ENCODE results near the gene EXOC3L2. TPM values are rescaled to one million over a fixed set of nuclear protein-coding genes. Genes with fewer than 3 reads are reported as not detected.
A peak's percentile ranks its signal among the peaks of the same experiment; 100 is the strongest.

The EXOC3L2 gene
- polyA plus RNA-seq, 3 donors = not detected

- H3K36me3 Mint-ChIP-seq = peaks cover 0 to 2% of the 10 kb centered on the region in 2 donors
These were observed 26.8 kb downstream of the EXOC3L2 start for GRCh38 chr19:45218426-45218825.

GRCh38 chr19:45217957-45218334 is 27.3 kb downstream of the EXOC3L2 start:
- intact Hi-C loops (cut with micrococcal nuclease) = no loop called here

More at GRCh38 chr19:45218426-45218825, 26.8 kb downstream of the EXOC3L2 start:
- peaks cover 17 to 33% of the 10 kb centered on the region in 2 donors for H3K27me3 ChIP-seq (ENCODE audit: control insufficient read depth in 2 of 2, insufficient read depth in 2 of 2, low read length in 2 of 2)
- no peaks in the 10 kb centered on the region for H4K20me1 ChIP-seq (ENCODE audit: insufficient read depth, low read length)
- DNase-seq = no peak
- no peak overlapping the region for H3K4me3 ChIP-seq (replicated peaks in 1 of 3; ENCODE audit: low read depth in 2 of 3, low read length in 3 of 3)
- H3K4me2 ChIP-seq (replicated peaks; ENCODE audit: extremely low read depth, low read length, poor library complexity, severe bottlenecking) = no peak overlapping the region
- Mint-ChIP-seq H3K9me3 (peaks cover 0 to 6% (median 2%) of the 10 kb centered on the region in 7 donors), H3K4me3 (peak overlapping the region in 1 of 2 donors; percentile 61), H3K4me1 (peaks cover 10% of the 10 kb centered on the region), H3K27me3 (ENCODE audit: low read depth in 3 of 3) (peaks cover 60 to 67% (median 63%) of the 10 kb centered on the region in 3 donors), H3K27ac (no peak overlapping the region)
- no peak for TF ChIP-seq CTCF (IDR thresholded peaks at IDR 0.05)
- peaks cover 4 to 5% of the 10 kb centered on the region in 2 donors for H3K4me1 ChIP-seq (ENCODE audit: control insufficient read depth in 1 of 2, insufficient read depth in 2 of 2, low read length in 2 of 2)
- H3K9me3 ChIP-seq (replicated peaks in 1 of 2; ENCODE audit: control insufficient read depth in 1 of 2, insufficient read depth in 1 of 2, low read length in 2 of 2) = no peaks in the 10 kb centered on the region
- intact Hi-C loops (cut with micrococcal nuclease) = no loop called here
- H3K36me3 ChIP-seq (replicated peaks in 1 of 2; ENCODE audit: control insufficient read depth in 1 of 2, insufficient read depth in 2 of 2, low read length in 2 of 2) = no peaks in the 10 kb centered on the region
- H3K79me2 ChIP-seq (ENCODE audit: insufficient read depth, low read length) = no peaks in the 10 kb centered on the region
- WGBS (ENCODE audit: insufficient coverage) = 72% methylated on average over 4 of the region's 4 CpGs
- no peak overlapping the region for H2AFZ ChIP-seq (ENCODE audit: insufficient read depth, low read depth, low read length, poor library complexity, severe bottlenecking)
- no peak overlapping the region for H3K27ac ChIP-seq (ENCODE audit: low read depth in 1 of 2, low read length in 2 of 2)
- H3K9ac ChIP-seq (ENCODE audit: insufficient read depth, low read length, poor library complexity, severe bottlenecking) = no peak overlapping the region

More at GRCh38 chr19:45217957-45218334, 27.3 kb downstream of the EXOC3L2 start:
- Histone ChIP-seq H3K79me2 (ENCODE audit: insufficient read depth, low read length) (no peaks in the 10 kb centered on the region), H2AFZ (ENCODE audit: insufficient read depth, low read depth, low read length, poor library complexity, severe bottlenecking) (no peak overlapping the region), H4K20me1 (ENCODE audit: insufficient read depth, low read length) (no peaks in the 10 kb centered on the region), H3K9ac (ENCODE audit: insufficient read depth, low read length, poor library complexity, severe bottlenecking) (no peak overlapping the region), H3K27ac (ENCODE audit: low read depth in 1 of 2, low read length in 2 of 2) (no peak overlapping the region), H3K4me2 (replicated peaks; ENCODE audit: extremely low read depth, low read length, poor library complexity, severe bottlenecking) (no peak overlapping the region), H3K9me3 (replicated peaks in 1 of 2; ENCODE audit: control insufficient read depth in 1 of 2, insufficient read depth in 1 of 2, low read length in 2 of 2) (no peaks in the 10 kb centered on the region), H3K4me1 (ENCODE audit: control insufficient read depth in 1 of 2, insufficient read depth in 2 of 2, low read length in 2 of 2) (peaks cover 4 to 5% of the 10 kb centered on the region in 2 donors), H3K4me3 (replicated peaks in 1 of 3; ENCODE audit: low read depth in 2 of 3, low read length in 3 of 3) (no peak overlapping the region), H3K36me3 (replicated peaks in 1 of 2; ENCODE audit: control insufficient read depth in 1 of 2, insufficient read depth in 2 of 2, low read length in 2 of 2) (no peaks in the 10 kb centered on the region), H3K27me3 (ENCODE audit: control insufficient read depth in 2 of 2, insufficient read depth in 2 of 2, low read length in 2 of 2) (peaks cover 17 to 33% of the 10 kb centered on the region in 2 donors)
- 78% methylated on average over 6 of the region's 14 CpGs for WGBS (ENCODE audit: insufficient coverage)
- Mint-ChIP-seq H3K4me1 (peaks cover 10% of the 10 kb centered on the region), H3K9me3 (peaks cover 0 to 6% (median 2%) of the 10 kb centered on the region in 7 donors), H3K36me3 (peaks cover 0 to 2% of the 10 kb centered on the region in 2 donors), H3K27me3 (ENCODE audit: low read depth in 3 of 3) (peaks cover 60 to 68% (median 62%) of the 10 kb centered on the region in 3 donors), H3K4me3 (peak overlapping the region in 1 of 2 donors; percentile 64), H3K27ac (no peak overlapping the region)
- DNase-seq = no peak
- no peak for TF ChIP-seq CTCF (IDR thresholded peaks at IDR 0.05)

Data from CD14-positive monocyte (primary cell).